Thyroid gland (tissue), 4 donors: ENCODE measurements around the gene SULT2B1.

Source experiments
- CTCF ChIP-seq, 6 experiments: fragments of 200-600 bp in 3 of 6; fragments of 450-650 bp in 3 of 6; sonication (generic) in 3 of 6; IDR thresholded peaks; one replicate each; pipeline ENCODE4 v1.5.1; 2016 to 2019; ENCODE audit warnings: antibody characterized with exemption in 6 of 6, mild to moderate bottlenecking in 2 of 6, inconsistent platforms in 1 of 6, moderate library complexity in 1 of 6
- POLR2A ChIP-seq, 2 donors: fragments of 450-650 bp; IDR thresholded peaks; one replicate each; pipeline ENCODE4 v1.6.1; 2017; ENCODE audit warnings: antibody characterized with exemption in 2 of 2, mild to moderate bottlenecking in 2 of 2, moderate library complexity in 1 of 2

- TF ChIP-seq CTCF (IDR thresholded peaks at IDR 0.05) (no peak), POLR2A (IDR thresholded peaks at IDR 0.05) (no peak)
Observed at GRCh38 chr19:48642862-48643261, 90.9 kb downstream of the SULT2B1 start.
